Measurements from ENCODE around the gene ENDOG. TPM values are rescaled to one million over a fixed set of nuclear protein-coding genes. Genes with fewer than 3 reads are reported as not detected.

ENDOG gene
- total and polyA plus RNA-seq, 2 donors = 11.0 to 21.5 TPM

DNA sequence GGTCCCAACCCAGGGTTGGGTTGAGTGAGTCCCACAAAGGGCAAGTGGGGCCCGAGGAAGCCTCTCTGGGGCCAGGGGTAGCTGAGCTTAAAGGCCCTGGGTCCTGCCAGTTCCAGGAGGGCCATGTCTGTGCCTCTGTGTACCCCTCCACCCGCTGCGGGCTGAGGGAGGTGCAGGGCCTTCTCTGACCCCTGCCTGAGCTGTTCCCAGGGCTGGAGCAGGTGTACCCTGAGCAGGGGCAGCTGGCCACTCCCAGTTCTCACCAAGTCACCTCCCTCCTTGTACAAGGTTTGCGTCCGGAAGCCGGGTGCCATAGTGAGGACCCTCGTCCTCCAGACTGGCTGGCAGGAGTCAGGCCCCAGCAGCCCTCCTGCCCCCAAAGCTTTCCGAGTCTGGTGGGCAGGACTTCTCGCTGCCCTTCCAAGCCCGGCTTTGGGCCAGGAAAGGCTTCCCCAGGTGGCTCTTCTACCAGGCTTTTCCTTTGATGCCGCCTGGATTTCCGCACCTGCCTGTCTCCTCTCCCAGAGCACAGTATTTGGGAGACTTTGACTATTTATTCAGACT is 9.2 kb upstream of the ENDOG start:
- peaks cover 39 to 43% of the 10 kb centered on the region in 2 donors for H3K36me3 ChIP-seq (ENCODE audit: control insufficient read depth in 2 of 2, insufficient read depth in 2 of 2, low read length in 1 of 2)

DNA sequence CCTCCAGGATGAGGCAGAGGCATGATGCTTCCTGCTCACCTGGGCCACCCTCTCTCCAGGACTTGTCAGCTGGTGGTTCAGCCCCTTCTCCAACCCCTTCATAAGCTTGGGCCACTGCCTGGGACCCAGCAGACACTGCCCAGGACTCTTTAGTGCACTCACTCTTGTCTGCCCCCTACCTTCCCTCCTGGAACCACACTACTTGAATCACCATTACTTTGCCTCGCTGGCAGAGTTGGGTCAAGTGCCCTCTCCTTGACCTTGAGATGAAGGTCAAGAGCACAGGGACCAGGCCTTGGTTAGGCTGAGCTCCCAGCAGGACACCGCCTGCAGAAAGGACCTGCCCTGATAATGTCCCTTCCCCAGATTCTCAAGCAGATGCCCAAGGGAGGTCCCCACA is 8.5 kb upstream of the ENDOG start:
- DNase-seq (ENCODE audit: low read depth in 6 of 9, low spot score in 9 of 9) = no peak
- no peak overlapping the region for H3K4me3 ChIP-seq (ENCODE audit: low read length in 2 of 2)
- peaks cover 36 to 39% of the 10 kb centered on the region in 2 donors for H3K36me3 ChIP-seq (ENCODE audit: control insufficient read depth in 2 of 2, insufficient read depth in 2 of 2, low read length in 1 of 2)
- no peaks in the 10 kb centered on the region for H3K9me3 ChIP-seq (ENCODE audit: control insufficient read depth in 2 of 2, insufficient read depth in 1 of 2, low read length in 1 of 2)
- H3K4me1 ChIP-seq (ENCODE audit: control insufficient read depth in 2 of 2, insufficient read depth in 2 of 2, low read length in 2 of 2) = no peaks in the 10 kb centered on the region
- no peak overlapping the region for H3K27ac ChIP-seq (ENCODE audit: low read depth in 1 of 2, low read length in 1 of 2)
- WGBS = 93% methylated on average over 2 of the region's 2 CpGs
- no peaks in the 10 kb centered on the region for H3K27me3 ChIP-seq (ENCODE audit: control insufficient read depth in 2 of 2, insufficient read depth in 1 of 2, low read length in 1 of 2)

More for the DNA sequence above, 9.2 kb upstream of the ENDOG start:
- no peaks in the 10 kb centered on the region for H3K9me3 ChIP-seq (ENCODE audit: control insufficient read depth in 2 of 2, insufficient read depth in 1 of 2, low read length in 1 of 2)
- DNase-seq (ENCODE audit: low read depth in 6 of 9, low spot score in 9 of 9) = no peak
- 99% methylated on average over 12 of the region's 12 CpGs for WGBS
- no peaks in the 10 kb centered on the region for H3K4me1 ChIP-seq (ENCODE audit: control insufficient read depth in 2 of 2, insufficient read depth in 2 of 2, low read length in 2 of 2)
- no peaks in the 10 kb centered on the region for H3K27me3 ChIP-seq (ENCODE audit: control insufficient read depth in 2 of 2, insufficient read depth in 1 of 2, low read length in 1 of 2)
- no peak overlapping the region for H3K4me3 ChIP-seq (ENCODE audit: low read length in 2 of 2)
- no peak overlapping the region for H3K27ac ChIP-seq (ENCODE audit: low read depth in 1 of 2, low read length in 1 of 2)

DNA sequence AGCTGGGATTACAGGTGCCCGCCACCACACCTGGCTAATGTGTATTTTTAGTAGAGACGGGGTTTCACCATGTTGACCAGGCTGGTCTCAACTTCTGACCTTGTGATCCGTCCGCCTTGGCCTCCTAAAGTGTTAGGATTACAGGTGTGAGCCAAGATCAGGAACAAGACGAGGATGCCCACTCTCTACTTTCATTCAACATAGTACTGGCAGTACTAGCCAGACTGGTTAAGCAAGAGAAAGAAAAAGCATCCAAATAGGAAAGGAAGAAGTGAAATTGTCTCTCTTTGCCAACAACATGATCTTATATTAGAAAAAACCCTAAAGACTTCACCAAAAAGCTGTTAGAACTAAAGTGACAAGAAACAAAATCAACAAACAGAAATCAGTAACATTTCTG is 7.4 kb upstream of the ENDOG start:
- DNase-seq (ENCODE audit: low read depth in 6 of 9, low spot score in 9 of 9) = no peak
- Histone ChIP-seq H3K4me1 (ENCODE audit: control insufficient read depth in 2 of 2, insufficient read depth in 2 of 2, low read length in 2 of 2) (no peaks in the 10 kb centered on the region), H3K36me3 (ENCODE audit: control insufficient read depth in 2 of 2, insufficient read depth in 2 of 2, low read length in 1 of 2) (peaks cover 28 to 29% of the 10 kb centered on the region in 2 donors), H3K9me3 (ENCODE audit: control insufficient read depth in 2 of 2, insufficient read depth in 1 of 2, low read length in 1 of 2) (no peaks in the 10 kb centered on the region), H3K27me3 (ENCODE audit: control insufficient read depth in 2 of 2, insufficient read depth in 1 of 2, low read length in 1 of 2) (no peaks in the 10 kb centered on the region), H3K27ac (ENCODE audit: low read depth in 1 of 2, low read length in 1 of 2) (no peak overlapping the region), H3K4me3 (ENCODE audit: low read length in 2 of 2) (no peak overlapping the region)
- over 99% methylated on average over 5 of the region's 5 CpGs for WGBS

DNA sequence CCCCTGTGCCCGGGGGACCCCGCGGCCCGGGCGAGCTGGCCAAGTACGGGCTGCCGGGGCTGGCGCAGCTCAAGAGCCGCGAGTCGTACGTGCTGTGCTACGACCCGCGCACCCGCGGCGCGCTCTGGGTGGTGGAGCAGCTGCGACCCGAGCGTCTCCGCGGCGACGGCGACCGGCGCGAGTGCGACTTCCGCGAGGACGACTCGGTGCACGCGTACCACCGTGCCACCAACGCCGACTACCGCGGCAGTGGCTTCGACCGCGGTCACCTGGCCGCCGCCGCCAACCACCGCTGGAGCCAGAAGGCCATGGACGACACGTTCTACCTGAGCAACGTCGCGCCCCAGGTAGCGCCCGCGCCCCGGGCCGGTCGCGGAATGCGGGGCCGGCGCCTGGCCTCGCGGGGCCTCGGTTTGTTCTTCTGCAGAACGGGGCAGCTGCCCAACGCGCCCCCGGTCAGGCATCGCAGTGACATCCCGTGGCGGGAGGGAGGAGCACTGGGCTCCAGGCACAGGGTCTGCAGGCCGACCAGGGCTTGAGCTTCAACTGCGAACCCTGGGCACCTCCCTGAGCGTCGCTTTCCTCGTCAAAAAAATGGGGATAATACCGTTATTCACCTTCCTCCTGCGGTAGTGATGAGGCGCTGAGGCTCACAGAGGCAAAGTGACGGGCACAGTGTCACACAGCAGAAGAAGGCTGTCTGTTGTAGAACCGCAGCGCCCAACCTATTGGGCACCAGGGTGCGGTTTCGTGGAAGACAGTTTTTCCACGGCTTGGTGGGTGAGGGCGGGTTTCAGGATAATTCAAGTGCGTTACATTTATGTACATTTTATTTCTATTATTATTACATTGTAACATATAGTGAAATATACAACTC is 777 bp downstream of the ENDOG start:
- peaks cover 0 to 2% of the 10 kb centered on the region in 2 donors for H3K27me3 ChIP-seq (ENCODE audit: control insufficient read depth in 2 of 2, insufficient read depth in 1 of 2, low read length in 1 of 2)
- DNase-seq (ENCODE audit: low read depth in 6 of 9, low spot score in 9 of 9) = peak in 4 of 9 donors; percentile 12 to 59 (median 52)
- H3K4me1 ChIP-seq (ENCODE audit: control insufficient read depth in 2 of 2, insufficient read depth in 2 of 2, low read length in 2 of 2) = peaks cover 0 to 11% of the 10 kb centered on the region in 2 donors
- peak overlapping the region in 1 of 2 donors; percentile 83 for H3K27ac ChIP-seq (ENCODE audit: low read depth in 1 of 2, low read length in 1 of 2)
- 13% methylated on average over 90 of the region's 90 CpGs for WGBS
- peaks cover 25 to 32% of the 10 kb centered on the region in 2 donors for H3K36me3 ChIP-seq (ENCODE audit: control insufficient read depth in 2 of 2, insufficient read depth in 2 of 2, low read length in 1 of 2)
- H3K4me3 ChIP-seq (ENCODE audit: low read length in 2 of 2) = peak overlapping the region; percentile 65 to 68
- peaks cover 0 to 6% of the 10 kb centered on the region in 2 donors for H3K9me3 ChIP-seq (ENCODE audit: control insufficient read depth in 2 of 2, insufficient read depth in 1 of 2, low read length in 1 of 2)

DNA sequence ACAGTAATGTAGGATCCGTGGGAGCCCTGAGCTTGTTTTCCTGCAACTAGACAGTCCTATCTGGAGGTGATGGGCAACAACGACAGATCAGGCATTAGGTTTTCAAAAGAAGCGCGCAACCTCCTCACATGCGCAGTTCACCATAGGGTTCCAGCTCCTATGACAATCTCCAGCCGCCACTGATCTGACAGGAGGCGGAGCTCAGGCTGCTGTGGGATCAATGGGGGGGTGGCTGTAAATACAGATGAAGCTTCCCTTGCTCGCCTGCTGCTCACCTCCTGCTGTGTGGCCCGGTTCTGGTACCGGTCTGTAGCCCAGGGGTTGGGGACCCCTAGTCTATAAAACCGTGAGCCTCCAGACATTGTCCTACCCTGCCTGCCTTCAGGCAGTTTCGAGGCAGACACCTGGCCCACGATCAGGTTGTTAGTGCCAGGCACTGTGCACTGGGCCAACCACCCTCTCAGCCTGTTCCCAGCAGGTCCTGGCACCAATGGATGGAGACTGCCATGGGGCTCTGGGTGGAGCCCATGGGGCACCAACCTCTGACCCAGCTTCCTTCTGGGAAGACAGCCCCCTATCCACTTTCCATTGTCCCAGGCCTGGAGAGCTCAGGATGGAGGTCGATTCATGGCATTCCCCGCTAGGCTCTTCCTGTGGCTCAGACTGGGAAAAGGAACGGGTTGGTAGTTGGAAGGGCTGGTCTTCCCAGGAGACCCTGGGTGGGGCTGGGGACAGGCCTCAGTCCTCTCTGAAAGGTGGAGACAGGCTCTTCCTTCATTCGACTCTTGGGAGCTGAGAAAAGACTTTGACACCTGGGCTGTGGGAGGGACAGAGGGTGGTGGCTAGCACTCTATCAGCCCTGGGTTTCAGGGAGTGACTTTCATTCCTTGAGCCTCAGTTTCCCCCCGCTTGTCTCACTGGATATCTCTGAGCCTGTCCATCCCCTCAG is 1.7 kb downstream of the ENDOG start:
- H3K27me3 ChIP-seq (ENCODE audit: control insufficient read depth in 2 of 2, insufficient read depth in 1 of 2, low read length in 1 of 2) = peaks cover 0 to 2% of the 10 kb centered on the region in 2 donors
- H3K4me1 ChIP-seq (ENCODE audit: control insufficient read depth in 2 of 2, insufficient read depth in 2 of 2, low read length in 2 of 2) = peaks cover 0 to 11% of the 10 kb centered on the region in 2 donors
- no peak overlapping the region for H3K27ac ChIP-seq (ENCODE audit: low read depth in 1 of 2, low read length in 1 of 2)
- no peak for DNase-seq (ENCODE audit: low read depth in 6 of 9, low spot score in 9 of 9)
- 96% methylated on average over 18 of the region's 18 CpGs for WGBS
- H3K4me3 ChIP-seq (ENCODE audit: low read length in 2 of 2) = no peak overlapping the region
- peaks cover 34 to 41% of the 10 kb centered on the region in 2 donors for H3K36me3 ChIP-seq (ENCODE audit: control insufficient read depth in 2 of 2, insufficient read depth in 2 of 2, low read length in 1 of 2)
- H3K9me3 ChIP-seq (ENCODE audit: control insufficient read depth in 2 of 2, insufficient read depth in 1 of 2, low read length in 1 of 2) = peaks cover 0 to 6% of the 10 kb centered on the region in 2 donors

DNA sequence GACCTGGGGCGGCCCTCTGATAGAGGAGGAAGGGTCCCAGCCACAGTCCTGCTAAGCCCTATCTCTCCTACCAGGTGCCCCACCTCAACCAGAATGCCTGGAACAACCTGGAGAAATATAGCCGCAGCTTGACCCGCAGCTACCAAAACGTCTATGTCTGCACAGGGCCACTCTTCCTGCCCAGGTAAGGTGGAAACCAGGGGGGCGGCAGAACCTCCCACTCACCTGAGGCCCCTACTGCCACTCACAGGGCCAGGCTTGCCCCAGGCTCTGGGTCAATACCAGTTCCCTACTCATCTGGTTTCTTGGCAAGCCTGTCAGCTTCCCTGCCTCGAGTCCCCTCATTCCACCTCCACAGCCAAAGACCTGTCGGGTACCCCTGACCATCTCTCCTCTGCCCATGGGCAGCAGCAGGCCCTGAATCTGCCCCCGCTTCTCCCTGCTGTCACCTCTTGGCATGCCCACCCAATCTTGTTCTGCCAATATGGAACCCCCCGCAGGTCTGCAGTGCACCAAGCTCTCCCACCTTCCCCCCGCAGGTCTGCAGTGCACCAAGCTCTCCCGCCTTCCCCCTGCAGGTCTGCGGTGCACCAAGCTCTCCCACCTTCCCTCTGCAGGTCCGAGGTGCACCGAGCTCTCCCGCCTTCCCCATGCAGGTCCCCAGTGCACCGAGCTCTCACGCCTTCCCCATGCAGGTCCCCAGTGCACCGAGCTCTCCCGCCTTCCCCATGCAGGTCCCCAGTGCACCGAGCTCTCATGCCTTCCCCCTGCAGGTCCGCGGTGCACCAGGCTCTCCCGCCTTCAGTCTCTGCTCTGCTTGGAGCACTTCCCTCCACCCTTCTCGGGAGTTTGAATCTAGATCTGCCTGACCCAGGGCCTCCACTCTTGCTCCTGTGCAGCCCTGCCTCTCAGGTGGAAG is 2.6 kb downstream of the ENDOG start:
- WGBS = 96% methylated on average over 24 of the region's 24 CpGs
- Histone ChIP-seq H3K27ac (ENCODE audit: low read depth in 1 of 2, low read length in 1 of 2) (no peak overlapping the region), H3K36me3 (ENCODE audit: control insufficient read depth in 2 of 2, insufficient read depth in 2 of 2, low read length in 1 of 2) (peaks cover 43 to 46% of the 10 kb centered on the region in 2 donors)

DNA sequence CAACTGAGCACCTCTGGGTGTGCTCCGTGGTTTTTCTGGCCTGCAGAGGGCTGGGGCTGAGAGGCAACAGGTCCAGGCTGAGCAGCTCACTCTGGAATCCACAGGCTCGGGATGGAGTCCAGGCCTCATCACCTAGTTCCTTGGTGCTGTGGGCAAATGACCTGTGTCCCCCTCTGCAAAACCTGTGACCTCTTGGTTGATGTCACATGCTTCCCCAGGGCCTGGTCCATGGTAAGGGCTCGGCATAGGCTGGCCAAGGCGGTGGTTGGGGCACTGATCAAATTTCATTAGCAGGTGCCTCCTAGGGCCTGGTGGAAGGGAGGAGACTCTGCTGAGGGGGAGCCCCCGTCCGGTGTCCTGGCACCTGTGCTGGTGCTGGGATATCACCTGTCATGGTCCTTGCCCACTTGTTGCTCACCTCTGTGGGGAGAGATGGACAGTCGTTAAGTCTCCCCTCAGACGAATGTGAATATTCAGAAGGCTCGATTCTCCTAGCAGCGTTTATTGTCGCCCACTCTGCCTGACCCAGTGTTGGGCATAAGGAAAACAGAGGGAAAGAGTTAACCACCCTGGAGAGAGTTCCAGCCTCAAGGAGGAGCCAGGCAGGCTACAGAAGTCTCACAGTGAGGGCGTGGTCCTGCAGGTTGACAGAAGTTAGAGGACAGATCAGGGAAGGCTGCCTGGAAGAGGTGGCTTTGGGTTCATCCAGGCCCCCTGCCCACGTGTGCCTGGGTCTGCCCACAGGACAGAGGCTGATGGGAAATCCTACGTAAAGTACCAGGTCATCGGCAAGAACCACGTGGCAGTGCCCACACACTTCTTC is 3.5 kb downstream of the ENDOG start:
- 95% methylated on average over 16 of the region's 16 CpGs for WGBS
- H3K27me3 ChIP-seq (ENCODE audit: control insufficient read depth in 2 of 2, insufficient read depth in 1 of 2, low read length in 1 of 2) = peaks cover 0 to 2% of the 10 kb centered on the region in 2 donors
- H3K36me3 ChIP-seq (ENCODE audit: control insufficient read depth in 2 of 2, insufficient read depth in 2 of 2, low read length in 1 of 2) = peaks cover 52 to 55% of the 10 kb centered on the region in 2 donors
- H3K27ac ChIP-seq (ENCODE audit: low read depth in 1 of 2, low read length in 1 of 2) = no peak overlapping the region
- DNase-seq (ENCODE audit: low read depth in 6 of 9, low spot score in 9 of 9) = no peak
- peaks cover 0 to 11% of the 10 kb centered on the region in 2 donors for H3K4me1 ChIP-seq (ENCODE audit: control insufficient read depth in 2 of 2, insufficient read depth in 2 of 2, low read length in 2 of 2)
- no peak overlapping the region for H3K4me3 ChIP-seq (ENCODE audit: low read length in 2 of 2)
- H3K9me3 ChIP-seq (ENCODE audit: control insufficient read depth in 2 of 2, insufficient read depth in 1 of 2, low read length in 1 of 2) = peaks cover 0 to 6% of the 10 kb centered on the region in 2 donors

More for the DNA sequence above, 2.6 kb downstream of the ENDOG start:
- Histone ChIP-seq H3K4me1 (ENCODE audit: control insufficient read depth in 2 of 2, insufficient read depth in 2 of 2, low read length in 2 of 2) (peaks cover 0 to 11% of the 10 kb centered on the region in 2 donors), H3K27me3 (ENCODE audit: control insufficient read depth in 2 of 2, insufficient read depth in 1 of 2, low read length in 1 of 2) (peaks cover 0 to 2% of the 10 kb centered on the region in 2 donors), H3K9me3 (ENCODE audit: control insufficient read depth in 2 of 2, insufficient read depth in 1 of 2, low read length in 1 of 2) (peaks cover 0 to 6% of the 10 kb centered on the region in 2 donors), H3K4me3 (ENCODE audit: low read length in 2 of 2) (no peak overlapping the region)
- DNase-seq (ENCODE audit: low read depth in 6 of 9, low spot score in 9 of 9) = no peak
